Measurements from ENCODE around the gene SPTBN5.

DNA sequence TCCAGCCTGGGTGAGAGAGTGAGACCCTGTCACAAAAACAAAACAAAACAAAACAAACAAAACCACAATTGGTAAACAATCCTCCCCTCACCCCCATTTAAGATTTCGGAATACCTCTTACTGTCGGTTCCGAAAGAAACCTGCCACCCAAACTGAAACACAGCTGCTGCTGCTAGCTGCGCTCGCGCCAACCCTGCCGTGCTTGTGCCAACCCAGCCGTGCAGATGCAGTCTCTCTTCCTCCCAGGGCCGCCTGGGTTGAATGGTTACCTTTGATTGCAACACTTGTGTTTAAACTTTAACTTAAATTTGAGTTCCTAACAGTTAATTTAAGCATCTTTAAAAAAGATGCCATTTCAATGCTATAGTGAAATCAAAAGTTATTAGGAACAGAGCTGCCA is 28.5 kb upstream of the SPTBN5 start:
- TF ChIP-seq, protein P1, sequence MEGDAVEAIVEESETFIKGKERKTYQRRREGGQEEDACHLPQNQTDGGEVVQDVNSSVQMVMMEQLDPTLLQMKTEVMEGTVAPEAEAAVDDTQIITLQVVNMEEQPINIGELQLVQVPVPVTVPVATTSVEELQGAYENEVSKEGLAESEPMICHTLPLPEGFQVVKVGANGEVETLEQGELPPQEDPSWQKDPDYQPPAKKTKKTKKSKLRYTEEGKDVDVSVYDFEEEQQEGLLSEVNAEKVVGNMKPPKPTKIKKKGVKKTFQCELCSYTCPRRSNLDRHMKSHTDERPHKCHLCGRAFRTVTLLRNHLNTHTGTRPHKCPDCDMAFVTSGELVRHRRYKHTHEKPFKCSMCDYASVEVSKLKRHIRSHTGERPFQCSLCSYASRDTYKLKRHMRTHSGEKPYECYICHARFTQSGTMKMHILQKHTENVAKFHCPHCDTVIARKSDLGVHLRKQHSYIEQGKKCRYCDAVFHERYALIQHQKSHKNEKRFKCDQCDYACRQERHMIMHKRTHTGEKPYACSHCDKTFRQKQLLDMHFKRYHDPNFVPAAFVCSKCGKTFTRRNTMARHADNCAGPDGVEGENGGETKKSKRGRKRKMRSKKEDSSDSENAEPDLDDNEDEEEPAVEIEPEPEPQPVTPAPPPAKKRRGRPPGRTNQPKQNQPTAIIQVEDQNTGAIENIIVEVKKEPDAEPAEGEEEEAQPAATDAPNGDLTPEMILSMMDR (conservative IDR thresholded peaks at IDR 0.05; ENCODE audit: low read depth, low read length) = no peak
- TF ChIP-seq EZH2 (IDR thresholded peaks at IDR 0.05; ENCODE audit: low read length, unreplicated experiment) (no peak), EZH2phosphoT487 (IDR thresholded peaks at IDR 0.05; ENCODE audit: borderline replicate concordance, low read length) (no peak)

Measured in PC-3 (cell line).